AG04450 (cell line): ENCODE data around the gene SLC35D2. TPM values are rescaled to one million over a fixed set of nuclear protein-coding genes. Genes with fewer than 3 reads are reported as not detected.
"Not testable (repeated sequence)": the region's sequence is repeated elsewhere in the genome, so short reads cannot be mapped to it uniquely, and the experiment has no call there.

Experiments
- CTCF ChIA-PET: fragments of 300-600, 350-600 bp; formaldehyde crosslinking; extraction: SDS; loops from one replicate; lab custom pipeline; 2022; ENCODE audit warnings: antibody characterized with exemption, inconsistent platforms; lab: Charles Lee
- POLR2A ChIA-PET: fragments of 350-600 bp; formaldehyde crosslinking; extraction: SDS; loops from one replicate; lab custom pipeline; 2021; ENCODE audit warnings: antibody characterized with exemption, inconsistent platforms; lab: Yijun Ruan, JAX
- DNase-seq: peaks from one replicate; pipeline ENCODE4 v3.0.0-alpha.2; 2011; ENCODE audit warnings: low read depth, low spot score
- H3K27ac ChIP-seq: one replicate; pipeline ENCODE4 v1.5.1; 2012; ENCODE audit warnings: low read depth, low read length, control low read depth
- H3K27me3 ChIP-seq: one replicate; pipeline ENCODE4 v1.6.0; 2012; ENCODE audit warnings: low read length; ENCODE audit not compliant: control insufficient read depth, insufficient read depth
- H3K4me3 ChIP-seq: 2 replicates; pipeline ENCODE4 v1.5.1; 2011; ENCODE audit warnings: mild to moderate bottlenecking, low read depth, low read length, control low read depth
- H3K9me3 ChIP-seq: 2 replicates; pipeline ENCODE4 v1.5.1; 2012; ENCODE audit warnings: low read length; ENCODE audit not compliant: control insufficient read depth, insufficient read depth
- CTCF ChIP-seq: IDR thresholded peaks from 2 replicates; pipeline ENCODE4 v1.5.1; 2011; ENCODE audit warnings: low read depth, low read length, control low read depth, inconsistent platforms
- polyA plus RNA-seq: library from polyadenylated mRNA; depleted of rRNA; stranded (reverse); fragments of >200 nt; gene quantifications from 2 replicates; pipeline ENCODE4 v1.2.3, GENCODE V29; 2011

Gene SLC35D2
- polyA plus RNA-seq, 1 experiment, result 24.1 TPM

- H3K27me3 ChIP-seq, result no peaks in the 10 kb centered on the region
- POLR2A ChIA-PET, result no interaction called here
These were observed 64.5 kb downstream of the SLC35D2 start for GRCh38 chr9:96318921-96319565.

GRCh38 chr9:96317335-96317980 lies 66.1 kb downstream of the SLC35D2 start:
- no peak overlapping the region for H3K4me3 ChIP-seq
- H3K27ac ChIP-seq, result no peak overlapping the region
- peak; percentile 98 for TF ChIP-seq CTCF
- ChIA-PET POLR2A (interaction anchor here (1.0 kb wide), 1 partner anchor 85 kb away, joined by 3 read pairs; no protein-coding TSS in a partner anchor), CTCF (interaction anchor here (0.5 to 6.8 kb wide), 38 partner anchors 9 to 1680 kb away, joined by 3 to 71 read pairs (median 4); partner anchors contain the start of genes HABP4, HSD17B3 and PRXL2C)
- H3K27me3 ChIP-seq, result no peaks in the 10 kb centered on the region
- peak; percentile 32 for DNase-seq
- peaks cover 8% of the 10 kb centered on the region for H3K9me3 ChIP-seq

More at GRCh38 chr9:96318921-96319565, 64.5 kb downstream of the SLC35D2 start:
- peaks cover under 1% of the 10 kb centered on the region for H3K9me3 ChIP-seq
- CTCF ChIA-PET, result interaction anchor here (2.3 to 6.8 kb wide), 3 partner anchors 8 to 86 kb away, joined by 14 to 71 read pairs (median 27); no protein-coding TSS in a partner anchor
- no peak for TF ChIP-seq CTCF
- H3K4me3 ChIP-seq, result no peak overlapping the region
- DNase-seq, result no peak
- no peak overlapping the region for H3K27ac ChIP-seq

GRCh38 chr9:96309850-96310249 lies 73.7 kb downstream of the SLC35D2 start:
- no peak overlapping the region for H3K4me3 ChIP-seq
- ChIA-PET CTCF (interaction anchor here (0.5 to 3.2 kb wide), 5 partner anchors 8 to 515 kb away, joined by 3 to 14 read pairs (median 3); no protein-coding TSS in a partner anchor), POLR2A (no interaction called here)
- DNase-seq, result no peak
- H3K27me3 ChIP-seq, result peaks cover 4% of the 10 kb centered on the region
- H3K9me3 ChIP-seq, result peaks cover 8% of the 10 kb centered on the region
- no peak for TF ChIP-seq CTCF
- no peak overlapping the region for H3K27ac ChIP-seq

GRCh38 chr9:96306958-96307357 lies 76.6 kb downstream of the SLC35D2 start:
- POLR2A ChIA-PET, H3K9me3 ChIP-seq, DNase-seq, H3K27me3 ChIP-seq, H3K4me3 ChIP-seq, H3K27ac ChIP-seq: not testable (repeated sequence)
- CTCF ChIA-PET, result interaction anchor here (3.2 kb wide), 1 partner anchor 11 kb away, joined by 14 read pairs; no protein-coding TSS in a partner anchor

- ChIA-PET POLR2A (no interaction called here), CTCF (interaction anchor here (1.4 to 5.1 kb wide), 2 partner anchors 12 to 73 kb away, joined by 6 to 30 read pairs; no protein-coding TSS in a partner anchor)
- no peak overlapping the region for H3K4me3 ChIP-seq
- no peak for TF ChIP-seq CTCF
- DNase-seq, result no peak
- peaks cover 9% of the 10 kb centered on the region for H3K27me3 ChIP-seq
- H3K9me3 ChIP-seq, result no peaks in the 10 kb centered on the region
- H3K27ac ChIP-seq, result no peak overlapping the region
These were observed 78.3 kb downstream of the SLC35D2 start for GRCh38 chr9:96305171-96305570.
